Nephron (organoid): ENCODE measurements around the gene NIPAL1.

ENCODE experiments used
- H3K27ac Mint-ChIP-seq, 3 experiments: 2 replicates each; pipeline ENCODE4 v1.8.0; 2020; ENCODE audit warnings: mixed read lengths in 3 of 3, mild to moderate bottlenecking in 2 of 3, moderate library complexity in 1 of 3
- H3K27me3 Mint-ChIP-seq: 2 replicates; pipeline ENCODE4 v1.8.0; 2021; ENCODE audit warnings: low read depth, mild to moderate bottlenecking, moderate library complexity, mixed read lengths
- H3K36me3 Mint-ChIP-seq: 2 replicates; pipeline ENCODE4 v1.8.0; 2020; ENCODE audit warnings: low read depth, mixed read lengths
- H3K4me1 Mint-ChIP-seq: 2 replicates; pipeline ENCODE4 v1.8.0; 2020; ENCODE audit warnings: mixed read lengths
- H3K4me3 Mint-ChIP-seq, 3 experiments: 2 replicates each; pipeline ENCODE4 v1.8.0; 2020; ENCODE audit warnings: mild to moderate bottlenecking in 3 of 3, mixed read lengths in 3 of 3, moderate library complexity in 2 of 3
- H3K9me3 Mint-ChIP-seq: 2 replicates; pipeline ENCODE4 v1.8.0; 2020; ENCODE audit warnings: mixed read lengths
- TF ChIP-seq, protein P1 (sequence below), 3 experiments: fragments of 200-600 bp; sonication (generic); IDR thresholded peaks; one replicate each; pipeline ENCODE4 v1.5.0; 2021; ENCODE audit warnings: antibody characterized with exemption in 3 of 3; ENCODE audit not compliant: unreplicated experiment in 3 of 3

NIPAL1 gene

GRCh38 chr4:48027653-48028052, 11.1 kb downstream of the NIPAL1 start:
- peaks cover 19% of the 10 kb centered on the region for H3K4me1 Mint-ChIP-seq
- TF ChIP-seq, protein P1, sequence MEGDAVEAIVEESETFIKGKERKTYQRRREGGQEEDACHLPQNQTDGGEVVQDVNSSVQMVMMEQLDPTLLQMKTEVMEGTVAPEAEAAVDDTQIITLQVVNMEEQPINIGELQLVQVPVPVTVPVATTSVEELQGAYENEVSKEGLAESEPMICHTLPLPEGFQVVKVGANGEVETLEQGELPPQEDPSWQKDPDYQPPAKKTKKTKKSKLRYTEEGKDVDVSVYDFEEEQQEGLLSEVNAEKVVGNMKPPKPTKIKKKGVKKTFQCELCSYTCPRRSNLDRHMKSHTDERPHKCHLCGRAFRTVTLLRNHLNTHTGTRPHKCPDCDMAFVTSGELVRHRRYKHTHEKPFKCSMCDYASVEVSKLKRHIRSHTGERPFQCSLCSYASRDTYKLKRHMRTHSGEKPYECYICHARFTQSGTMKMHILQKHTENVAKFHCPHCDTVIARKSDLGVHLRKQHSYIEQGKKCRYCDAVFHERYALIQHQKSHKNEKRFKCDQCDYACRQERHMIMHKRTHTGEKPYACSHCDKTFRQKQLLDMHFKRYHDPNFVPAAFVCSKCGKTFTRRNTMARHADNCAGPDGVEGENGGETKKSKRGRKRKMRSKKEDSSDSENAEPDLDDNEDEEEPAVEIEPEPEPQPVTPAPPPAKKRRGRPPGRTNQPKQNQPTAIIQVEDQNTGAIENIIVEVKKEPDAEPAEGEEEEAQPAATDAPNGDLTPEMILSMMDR (IDR thresholded peaks at IDR 0.05; ENCODE audit: unreplicated experiment in 3 of 3): no peak
- H3K27me3 Mint-ChIP-seq: peaks cover 3% of the 10 kb centered on the region
- H3K4me3 Mint-ChIP-seq: no peak overlapping the region
- no peak overlapping the region for H3K27ac Mint-ChIP-seq
- peaks cover 3% of the 10 kb centered on the region for H3K36me3 Mint-ChIP-seq
- no peaks in the 10 kb centered on the region for H3K9me3 Mint-ChIP-seq

DNA sequence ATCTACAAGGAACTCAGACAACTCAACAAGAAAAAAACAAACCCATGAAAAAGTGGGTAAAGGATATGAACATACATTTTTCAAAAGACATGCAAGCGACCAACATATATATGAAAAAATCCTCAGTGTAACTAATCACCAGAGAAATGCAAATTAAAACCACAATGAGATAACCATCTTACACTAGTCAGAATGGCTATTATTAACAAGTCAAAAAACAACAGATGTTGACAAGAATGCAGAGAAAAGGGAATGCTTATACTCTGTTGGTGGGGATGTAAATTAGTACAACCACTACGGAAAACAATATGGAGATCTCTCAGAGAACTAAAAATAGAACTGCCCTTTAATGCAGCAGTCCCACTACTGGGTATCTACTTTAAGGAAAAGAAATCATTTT, 12.1 kb downstream of the NIPAL1 start:
- Mint-ChIP-seq H3K27ac (no peak overlapping the region), H3K4me1 (peaks cover 23% of the 10 kb centered on the region), H3K4me3 (no peak overlapping the region), H3K9me3 (no peaks in the 10 kb centered on the region), H3K27me3 (peaks cover 3% of the 10 kb centered on the region), H3K36me3 (peaks cover 3% of the 10 kb centered on the region)
- TF ChIP-seq, protein P1 (IDR thresholded peaks at IDR 0.05; ENCODE audit: unreplicated experiment in 3 of 3): no peak

DNA sequence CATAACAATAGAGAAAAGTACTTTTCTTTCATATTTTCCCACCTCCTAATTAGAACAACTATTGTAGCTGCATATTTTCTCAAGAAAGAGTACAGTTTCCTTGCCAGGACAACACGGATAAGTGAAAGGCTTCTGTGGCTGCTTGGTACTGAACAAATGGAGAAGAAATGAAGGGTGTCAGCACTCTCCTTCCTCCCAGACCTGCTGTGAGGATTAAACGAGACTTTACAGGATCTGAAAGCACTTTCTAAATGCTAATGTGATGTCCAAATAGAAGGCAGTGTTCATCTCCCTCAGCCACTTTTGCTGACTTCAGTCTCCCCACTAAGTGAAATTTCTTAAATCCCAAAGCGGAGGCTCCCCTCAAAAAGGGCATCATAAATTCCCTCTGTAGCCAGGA, 13.9 kb downstream of the NIPAL1 start:
- H3K4me1 Mint-ChIP-seq: peaks cover 13% of the 10 kb centered on the region
- H3K27me3 Mint-ChIP-seq: peaks cover 3% of the 10 kb centered on the region
- H3K27ac Mint-ChIP-seq: peak overlapping the region in 1 of 3 experiments; percentile 28
- H3K9me3 Mint-ChIP-seq: no peaks in the 10 kb centered on the region
- H3K4me3 Mint-ChIP-seq: no peak overlapping the region
- TF ChIP-seq, protein P1 (IDR thresholded peaks at IDR 0.05; ENCODE audit: unreplicated experiment in 3 of 3): no peak
- H3K36me3 Mint-ChIP-seq: peaks cover 3% of the 10 kb centered on the region

- no peaks in the 10 kb centered on the region for H3K9me3 Mint-ChIP-seq
- peaks cover 3% of the 10 kb centered on the region for H3K27me3 Mint-ChIP-seq
- H3K4me1 Mint-ChIP-seq: peaks cover 13% of the 10 kb centered on the region
- no peaks in the 10 kb centered on the region for H3K36me3 Mint-ChIP-seq
- H3K27ac Mint-ChIP-seq: peak overlapping the region in 1 of 3 experiments; percentile 18
- TF ChIP-seq, protein P1 (IDR thresholded peaks at IDR 0.05; ENCODE audit: unreplicated experiment in 3 of 3): no peak
- no peak overlapping the region for H3K4me3 Mint-ChIP-seq
These were observed 15.4 kb downstream of the NIPAL1 start for GRCh38 chr4:48031802-48032525.

- Mint-ChIP-seq H3K36me3 (no peaks in the 10 kb centered on the region), H3K9me3 (no peaks in the 10 kb centered on the region), H3K27me3 (peaks cover 3% of the 10 kb centered on the region), H3K4me1 (peaks cover 13% of the 10 kb centered on the region), H3K4me3 (no peak overlapping the region), H3K27ac (no peak overlapping the region)
- TF ChIP-seq, protein P1 (IDR thresholded peaks at IDR 0.05; ENCODE audit: unreplicated experiment in 3 of 3): no peak
These were observed 16.1 kb downstream of the NIPAL1 start for GRCh38 chr4:48032721-48033120.

GRCh38 chr4:48033412-48033811, 16.8 kb downstream of the NIPAL1 start:
- Mint-ChIP-seq H3K27ac (no peak overlapping the region), H3K27me3 (peaks cover 3% of the 10 kb centered on the region), H3K4me3 (no peak overlapping the region), H3K4me1 (peaks cover 13% of the 10 kb centered on the region), H3K36me3 (no peaks in the 10 kb centered on the region), H3K9me3 (no peaks in the 10 kb centered on the region)
- TF ChIP-seq, protein P1 (IDR thresholded peaks at IDR 0.05; ENCODE audit: unreplicated experiment in 3 of 3): no peak
